DOHH2 (cell line): ENCODE results near the gene ADCY10.

Experiments
- H3F3A ChIP-seq: fragments of 200-600 bp; sonication (generic), shearing (Covaris generic); 2 replicates; pipeline ENCODE4 v1.6.0; 2016; ENCODE audit warnings: antibody characterized with exemption, mild to moderate bottlenecking; ENCODE audit not compliant: control insufficient read depth, insufficient read depth
- H3K27ac ChIP-seq: fragments of 200-600 bp; sonication (generic); 2 replicates; pipeline ENCODE4 v1.5.1; 2014; ENCODE audit warnings: low read depth, mild to moderate bottlenecking, low read length, moderate library complexity
- H3K27me3 ChIP-seq: fragments of 200-600 bp; sonication (generic); 2 replicates; pipeline ENCODE4 v1.6.1; 2014; ENCODE audit warnings: mild to moderate bottlenecking, low read length, mixed read lengths; ENCODE audit not compliant: control insufficient read depth
- H3K36me3 ChIP-seq: fragments of 200-600 bp; sonication (generic); 2 replicates; pipeline ENCODE4 v1.6.1; 2014; ENCODE audit warnings: mild to moderate bottlenecking, low read length, moderate library complexity, mixed read lengths; ENCODE audit not compliant: control insufficient read depth
- H3K4me1 ChIP-seq: fragments of 200-600 bp; sonication (generic); 2 replicates; pipeline ENCODE4 v1.6.1; 2014; ENCODE audit warnings: mild to moderate bottlenecking, low read length, mixed read lengths; ENCODE audit not compliant: control insufficient read depth
- H3K4me2 ChIP-seq: fragments of 200-600 bp; sonication (generic); 2 replicates; pipeline ENCODE4 v1.6.0; 2014; ENCODE audit warnings: mild to moderate bottlenecking, low read length, moderate library complexity
- H3K4me3 ChIP-seq: fragments of 200-600 bp; sonication (generic); 2 replicates; pipeline ENCODE4 v1.5.1; 2014; ENCODE audit warnings: mild to moderate bottlenecking, low read length, mixed read lengths
- H3K79me2 ChIP-seq: fragments of 200-600 bp; sonication (generic); 2 replicates; pipeline ENCODE4 v1.6.1; 2014; ENCODE audit warnings: mild to moderate bottlenecking, low read length, mixed read lengths; ENCODE audit not compliant: control insufficient read depth
- H3K9me2 ChIP-seq: fragments of 200-600 bp; sonication (generic); replicated peaks from 2 replicates; pipeline ENCODE4 v1.6.1; 2014; ENCODE audit warnings: mild to moderate bottlenecking, low read length, mixed read lengths; ENCODE audit not compliant: control insufficient read depth
- H3K9me3 ChIP-seq: fragments of 200-600 bp; sonication (generic); 2 replicates; pipeline ENCODE4 v1.6.1; 2014; ENCODE audit warnings: antibody characterized with exemption, low read length, mixed read lengths; ENCODE audit not compliant: control insufficient read depth, insufficient read depth
- H4K20me1 ChIP-seq: fragments of 200-600 bp; sonication (generic); 2 replicates; pipeline ENCODE4 v1.6.0; 2014; ENCODE audit warnings: low read depth, mild to moderate bottlenecking, antibody characterized with exemption, low read length, moderate library complexity; ENCODE audit not compliant: control insufficient read depth, insufficient read depth
- CTCF ChIP-seq: fragments of 200-600 bp; sonication (generic); IDR thresholded peaks from one replicate; pipeline ENCODE4 v1.5.1; 2014; ENCODE audit warnings: antibody characterized with exemption, mild to moderate bottlenecking, low read depth, low read length; ENCODE audit not compliant: poor library complexity, severe bottlenecking
- EZH2phosphoT487 ChIP-seq: fragments of 200-600 bp; sonication (generic); IDR thresholded peaks from 2 replicates; pipeline ENCODE4 v1.6.1; 2017; ENCODE audit warnings: borderline replicate concordance, mild to moderate bottlenecking, antibody characterized with exemption, low read length, moderate library complexity, mixed read lengths

Gene ADCY10

DNA sequence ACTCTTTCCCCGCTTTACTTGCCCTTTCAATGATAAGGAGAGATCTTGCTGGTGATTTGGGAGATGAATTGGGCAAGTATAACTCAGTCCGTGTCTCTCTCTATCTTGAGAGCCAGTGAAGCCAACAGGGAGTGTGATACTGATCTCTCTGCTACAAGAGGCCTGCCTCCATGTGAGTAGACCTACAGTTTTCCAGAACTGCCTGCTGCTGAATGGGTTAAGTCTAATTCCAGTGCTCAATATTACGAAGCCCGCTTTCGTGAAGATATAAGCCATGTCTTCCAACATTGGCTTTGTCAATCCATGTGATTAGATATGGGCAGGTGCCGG, 92.6 kb downstream of the ADCY10 start:
- Histone ChIP-seq H3K4me3 (no peak overlapping the region), H3K27ac (no peak overlapping the region), H3K9me3 (no peaks in the 10 kb centered on the region), H3K9me2 (no peaks in the 10 kb centered on the region), H4K20me1 (no peaks in the 10 kb centered on the region), H3K4me2 (no peak overlapping the region), H3K4me1 (0 out of 2 replicates have a peak, but pooled peaks cover 3% of the 10 kb centered on the region), H3K79me2 (no peaks in the 10 kb centered on the region), H3K36me3 (no peaks in the 10 kb centered on the region), H3F3A (no peaks in the 10 kb centered on the region), H3K27me3 (0 out of 2 replicates have a peak, but pooled peaks cover 3% of the 10 kb centered on the region)
- no peak for TF ChIP-seq CTCF
- no peak for TF ChIP-seq EZH2phosphoT487

GRCh38 chr1:167820684-167821355, 93.1 kb downstream of the ADCY10 start:
- H3K4me2 ChIP-seq: no peak overlapping the region
- no peaks in the 10 kb centered on the region for H4K20me1 ChIP-seq
- 0 out of 2 replicates have a peak, but pooled peaks cover 3% of the 10 kb centered on the region for H3K27me3 ChIP-seq
- no peak overlapping the region for H3K27ac ChIP-seq
- H3F3A ChIP-seq: no peaks in the 10 kb centered on the region
- TF ChIP-seq EZH2phosphoT487 (no peak), CTCF (no peak)
- no peaks in the 10 kb centered on the region for H3K9me3 ChIP-seq
- no peaks in the 10 kb centered on the region for H3K79me2 ChIP-seq
- no peaks in the 10 kb centered on the region for H3K36me3 ChIP-seq
- H3K4me1 ChIP-seq: 0 out of 2 replicates have a peak, but pooled peaks cover 3% of the 10 kb centered on the region
- no peaks in the 10 kb centered on the region for H3K9me2 ChIP-seq
- H3K4me3 ChIP-seq: no peak overlapping the region

DNA sequence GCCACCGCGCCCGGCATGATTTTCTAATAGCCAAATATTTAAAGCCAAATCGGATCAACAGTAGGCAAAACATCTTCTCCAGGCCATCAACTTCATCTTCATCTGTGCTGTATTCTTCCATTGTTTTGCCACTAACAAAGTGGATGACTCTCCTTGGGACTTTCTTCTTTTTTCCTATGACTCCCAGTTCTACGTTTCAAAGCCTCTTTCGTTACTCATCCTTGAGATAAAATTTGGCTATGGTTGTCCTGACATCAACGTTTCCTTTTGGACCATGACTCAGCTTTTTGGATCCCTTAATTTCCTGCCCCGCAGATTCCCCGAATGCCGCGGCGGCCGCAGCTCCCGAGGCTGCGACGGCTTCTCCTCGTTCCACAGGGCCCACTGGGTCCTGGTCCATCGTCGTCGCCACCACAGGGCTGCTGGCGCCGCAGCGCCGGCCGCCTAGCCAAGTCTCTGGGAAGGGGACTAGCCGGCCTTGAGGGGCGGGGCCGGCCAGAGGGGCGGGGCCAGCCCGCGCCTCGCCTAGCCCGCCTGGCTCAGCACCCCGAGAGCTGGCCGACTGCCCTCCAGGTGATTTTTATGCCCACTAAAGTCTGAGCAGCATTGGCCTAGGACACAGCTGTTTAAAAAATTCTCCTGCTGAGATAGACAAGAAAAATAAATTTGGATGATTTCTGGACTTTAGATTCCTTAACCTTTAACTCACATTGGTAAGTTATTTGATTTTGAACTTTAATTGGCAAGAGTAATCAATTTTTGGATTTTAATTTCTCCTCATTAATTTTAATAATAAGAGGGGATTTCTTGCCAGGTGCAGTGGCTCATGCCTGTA, 93.9 kb downstream of the ADCY10 start:
- Histone ChIP-seq H3K9me3 (no peaks in the 10 kb centered on the region), H3K4me3 (peak overlapping the region; percentile 59), H3K27me3 (0 out of 2 replicates have a peak, but pooled peaks cover 3% of the 10 kb centered on the region), H3F3A (no peaks in the 10 kb centered on the region), H3K27ac (no peak overlapping the region), H3K9me2 (no peaks in the 10 kb centered on the region), H3K4me1 (0 out of 2 replicates have a peak, but pooled peaks cover 3% of the 10 kb centered on the region), H4K20me1 (no peaks in the 10 kb centered on the region), H3K4me2 (peak overlapping the region; percentile 56), H3K36me3 (no peaks in the 10 kb centered on the region), H3K79me2 (no peaks in the 10 kb centered on the region)
- TF ChIP-seq EZH2phosphoT487 (no peak), CTCF (no peak)
